WTC11 (cell line): ENCODE data around the gene ANKMY1. TPM values are rescaled to one million over a fixed set of nuclear protein-coding genes. Genes with fewer than 3 reads are reported as not detected.
A peak's percentile ranks its signal among the peaks of the same experiment; 100 is the strongest.

Experiments
- ATAC-seq: fragments of 200-7000 bp; cut with Tn5 transposase; 2 replicates; pipeline ENCODE4 v1.10.0; 2021; ENCODE audit warnings: mild to moderate bottlenecking, moderate library complexity
- CTCF ChIA-PET: fragments of 300-600 bp; sonication (Branson Sonifier 250); formaldehyde crosslinking; loops from one replicate; lab custom pipeline; 2021; ENCODE audit warnings: antibody characterized with exemption; lab: Charles Lee
- POLR2A ChIA-PET: fragments of 350-600 bp; sonication (Branson Sonifier 250); formaldehyde crosslinking; loops from one replicate; lab custom pipeline; 2021; ENCODE audit warnings: antibody characterized with exemption; lab: Charles Lee
- DNase-seq: peaks from one replicate; pipeline ENCODE4 v3.0.0; 2021; ENCODE audit warnings: low spot score
- H3K27ac Mint-ChIP-seq: 2 replicates; pipeline ENCODE4 v1.8.0; 2021; ENCODE audit warnings: mixed read lengths
- H3K27me3 Mint-ChIP-seq: 2 replicates; pipeline ENCODE4 v1.8.0; 2021; ENCODE audit warnings: low read depth, mild to moderate bottlenecking, moderate library complexity, mixed read lengths
- H3K36me3 Mint-ChIP-seq: 2 replicates; pipeline ENCODE4 v1.8.0; 2021; ENCODE audit warnings: mixed read lengths
- H3K4me1 Mint-ChIP-seq: 2 replicates; pipeline ENCODE4 v1.8.0; 2022; ENCODE audit warnings: mixed read lengths
- H3K4me3 Mint-ChIP-seq: 2 replicates; pipeline ENCODE4 v1.8.0; 2021; ENCODE audit warnings: mild to moderate bottlenecking, moderate library complexity, mixed read lengths
- H3K9me3 Mint-ChIP-seq: 2 replicates; pipeline ENCODE4 v1.8.0; 2021; ENCODE audit warnings: mixed read lengths
- ATF1 ChIP-seq: sonication (generic); formaldehyde crosslinking; IDR thresholded peaks from 2 replicates; pipeline ENCODE4 v1.8.1; 2023; ENCODE audit warnings: mild to moderate bottlenecking, moderate library complexity, missing genetic modification reagents
- EMX1 ChIP-seq: fragments of 250-450 bp; sonication (Bioruptor Pico); IDR thresholded peaks from 2 replicates; pipeline ENCODE4 v1.8.0; 2021; ENCODE audit warnings: mild to moderate bottlenecking
- ESRRA ChIP-seq: sonication (generic); formaldehyde crosslinking; IDR thresholded peaks from 2 replicates; pipeline ENCODE4 v1.8.1; 2022; ENCODE audit warnings: mild to moderate bottlenecking, missing genetic modification reagents, borderline replicate concordance
- FOXJ3 ChIP-seq: sonication (generic); formaldehyde crosslinking; IDR thresholded peaks from 2 replicates; pipeline ENCODE4 v1.9.0; 2021; ENCODE audit warnings: missing genetic modification reagents, mild to moderate bottlenecking, borderline replicate concordance
- FOXK1 ChIP-seq: sonication (generic); formaldehyde crosslinking; IDR thresholded peaks from 2 replicates; pipeline ENCODE4 v1.8.0; 2022; ENCODE audit warnings: mild to moderate bottlenecking, moderate library complexity, missing genetic modification reagents
- HMGA2 ChIP-seq: fragments of 250-450 bp; sonication (Bioruptor Pico); IDR thresholded peaks from 2 replicates; pipeline ENCODE4 v1.4.0; 2021; ENCODE audit warnings: mild to moderate bottlenecking, moderate library complexity
- MXD4 ChIP-seq: fragments of 250-450 bp; sonication (Bioruptor Pico); IDR thresholded peaks from 2 replicates; pipeline ENCODE4 v1.8.0; 2021; ENCODE audit warnings: mild to moderate bottlenecking, moderate library complexity, borderline replicate concordance
- NR3C1 ChIP-seq: sonication (generic); formaldehyde crosslinking; conservative IDR thresholded peaks from 2 replicates; pipeline ENCODE4 v1.8.1; 2023; ENCODE audit warnings: low read depth, mild to moderate bottlenecking, missing genetic modification reagents
- TP53 ChIP-seq: sonication (generic); formaldehyde crosslinking; IDR thresholded peaks from 2 replicates; pipeline ENCODE4 v1.8.1; 2023; ENCODE audit warnings: mild to moderate bottlenecking, missing genetic modification reagents
- ZNF121 ChIP-seq: sonication (generic); formaldehyde crosslinking; IDR thresholded peaks from 2 replicates; pipeline ENCODE4 v1.8.0; 2023; ENCODE audit warnings: missing genetic modification reagents
- ZNF232 ChIP-seq: sonication (generic); formaldehyde crosslinking; IDR thresholded peaks from 2 replicates; pipeline ENCODE4 v1.8.0; 2022; ENCODE audit warnings: mild to moderate bottlenecking, missing genetic modification reagents
- ZNF263 ChIP-seq: sonication (generic); formaldehyde crosslinking; IDR thresholded peaks from 2 replicates; pipeline ENCODE4 v1.8.1; 2022; ENCODE audit warnings: low read depth, mild to moderate bottlenecking, moderate library complexity, missing genetic modification reagents
- total RNA-seq: library from RNA; stranded (reverse); gene quantifications from 3 replicates; pipeline ENCODE4 v1.2.3, GENCODE V29; 2021
- TF ChIP-seq, protein P1 (sequence below): fragments of 250-450 bp; sonication (Bioruptor Pico); IDR thresholded peaks from 2 replicates; pipeline ENCODE4 v1.9.0; 2021; ENCODE audit warnings: mild to moderate bottlenecking, borderline replicate concordance
- TF ChIP-seq, protein P2 (sequence below): sonication (generic); formaldehyde crosslinking; conservative IDR thresholded peaks from 2 replicates; pipeline ENCODE4 v1.8.1; 2023; ENCODE audit warnings: mild to moderate bottlenecking, low read depth, missing genetic modification reagents, moderate library complexity
- TF ChIP-seq, protein P3 (sequence below): sonication (generic); formaldehyde crosslinking; IDR thresholded peaks from 2 replicates; pipeline ENCODE4 v1.8.0; 2022; ENCODE audit warnings: mild to moderate bottlenecking, missing genetic modification reagents
- TF ChIP-seq, protein P4 (sequence below): sonication (generic); formaldehyde crosslinking; IDR thresholded peaks from 2 replicates; pipeline ENCODE4 v1.8.1; 2023; ENCODE audit warnings: mild to moderate bottlenecking, missing genetic modification reagents, moderate library complexity
- TF ChIP-seq, protein P5 (sequence below): sonication (generic); formaldehyde crosslinking; IDR thresholded peaks from 2 replicates; pipeline ENCODE4 v1.8.0; 2022; ENCODE audit warnings: missing genetic modification reagents

ANKMY1 gene
- total RNA-seq, 1 experiment from 2014 or later: 4.6 TPM

GRCh38 chr2:240463274-240463865, 94.4 kb downstream of the ANKMY1 start:
- CTCF ChIA-PET: no interaction called here

GRCh38 chr2:240462707-240463273, 95.0 kb downstream of the ANKMY1 start:
- H3K9me3 Mint-ChIP-seq: no peaks in the 10 kb centered on the region
- no peak overlapping the region for H3K27ac Mint-ChIP-seq
- no peak overlapping the region for H3K4me3 Mint-ChIP-seq
- DNase-seq: peak; percentile 6
- TF ChIP-seq, protein P1, sequence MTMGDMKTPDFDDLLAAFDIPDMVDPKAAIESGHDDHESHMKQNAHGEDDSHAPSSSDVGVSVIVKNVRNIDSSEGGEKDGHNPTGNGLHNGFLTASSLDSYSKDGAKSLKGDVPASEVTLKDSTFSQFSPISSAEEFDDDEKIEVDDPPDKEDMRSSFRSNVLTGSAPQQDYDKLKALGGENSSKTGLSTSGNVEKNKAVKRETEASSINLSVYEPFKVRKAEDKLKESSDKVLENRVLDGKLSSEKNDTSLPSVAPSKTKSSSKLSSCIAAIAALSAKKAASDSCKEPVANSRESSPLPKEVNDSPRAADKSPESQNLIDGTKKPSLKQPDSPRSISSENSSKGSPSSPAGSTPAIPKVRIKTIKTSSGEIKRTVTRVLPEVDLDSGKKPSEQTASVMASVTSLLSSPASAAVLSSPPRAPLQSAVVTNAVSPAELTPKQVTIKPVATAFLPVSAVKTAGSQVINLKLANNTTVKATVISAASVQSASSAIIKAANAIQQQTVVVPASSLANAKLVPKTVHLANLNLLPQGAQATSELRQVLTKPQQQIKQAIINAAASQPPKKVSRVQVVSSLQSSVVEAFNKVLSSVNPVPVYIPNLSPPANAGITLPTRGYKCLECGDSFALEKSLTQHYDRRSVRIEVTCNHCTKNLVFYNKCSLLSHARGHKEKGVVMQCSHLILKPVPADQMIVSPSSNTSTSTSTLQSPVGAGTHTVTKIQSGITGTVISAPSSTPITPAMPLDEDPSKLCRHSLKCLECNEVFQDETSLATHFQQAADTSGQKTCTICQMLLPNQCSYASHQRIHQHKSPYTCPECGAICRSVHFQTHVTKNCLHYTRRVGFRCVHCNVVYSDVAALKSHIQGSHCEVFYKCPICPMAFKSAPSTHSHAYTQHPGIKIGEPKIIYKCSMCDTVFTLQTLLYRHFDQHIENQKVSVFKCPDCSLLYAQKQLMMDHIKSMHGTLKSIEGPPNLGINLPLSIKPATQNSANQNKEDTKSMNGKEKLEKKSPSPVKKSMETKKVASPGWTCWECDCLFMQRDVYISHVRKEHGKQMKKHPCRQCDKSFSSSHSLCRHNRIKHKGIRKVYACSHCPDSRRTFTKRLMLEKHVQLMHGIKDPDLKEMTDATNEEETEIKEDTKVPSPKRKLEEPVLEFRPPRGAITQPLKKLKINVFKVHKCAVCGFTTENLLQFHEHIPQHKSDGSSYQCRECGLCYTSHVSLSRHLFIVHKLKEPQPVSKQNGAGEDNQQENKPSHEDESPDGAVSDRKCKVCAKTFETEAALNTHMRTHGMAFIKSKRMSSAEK (CRISPR knock-in tag): no peak
- no peak for TF ChIP-seq ZNF232
- TF ChIP-seq, protein P2, sequence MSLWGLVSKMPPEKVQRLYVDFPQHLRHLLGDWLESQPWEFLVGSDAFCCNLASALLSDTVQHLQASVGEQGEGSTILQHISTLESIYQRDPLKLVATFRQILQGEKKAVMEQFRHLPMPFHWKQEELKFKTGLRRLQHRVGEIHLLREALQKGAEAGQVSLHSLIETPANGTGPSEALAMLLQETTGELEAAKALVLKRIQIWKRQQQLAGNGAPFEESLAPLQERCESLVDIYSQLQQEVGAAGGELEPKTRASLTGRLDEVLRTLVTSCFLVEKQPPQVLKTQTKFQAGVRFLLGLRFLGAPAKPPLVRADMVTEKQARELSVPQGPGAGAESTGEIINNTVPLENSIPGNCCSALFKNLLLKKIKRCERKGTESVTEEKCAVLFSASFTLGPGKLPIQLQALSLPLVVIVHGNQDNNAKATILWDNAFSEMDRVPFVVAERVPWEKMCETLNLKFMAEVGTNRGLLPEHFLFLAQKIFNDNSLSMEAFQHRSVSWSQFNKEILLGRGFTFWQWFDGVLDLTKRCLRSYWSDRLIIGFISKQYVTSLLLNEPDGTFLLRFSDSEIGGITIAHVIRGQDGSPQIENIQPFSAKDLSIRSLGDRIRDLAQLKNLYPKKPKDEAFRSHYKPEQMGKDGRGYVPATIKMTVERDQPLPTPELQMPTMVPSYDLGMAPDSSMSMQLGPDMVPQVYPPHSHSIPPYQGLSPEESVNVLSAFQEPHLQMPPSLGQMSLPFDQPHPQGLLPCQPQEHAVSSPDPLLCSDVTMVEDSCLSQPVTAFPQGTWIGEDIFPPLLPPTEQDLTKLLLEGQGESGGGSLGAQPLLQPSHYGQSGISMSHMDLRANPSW: no peak
- TF ChIP-seq NR3C1 (CRISPR knock-in tag): no peak
- TF ChIP-seq, protein P3, sequence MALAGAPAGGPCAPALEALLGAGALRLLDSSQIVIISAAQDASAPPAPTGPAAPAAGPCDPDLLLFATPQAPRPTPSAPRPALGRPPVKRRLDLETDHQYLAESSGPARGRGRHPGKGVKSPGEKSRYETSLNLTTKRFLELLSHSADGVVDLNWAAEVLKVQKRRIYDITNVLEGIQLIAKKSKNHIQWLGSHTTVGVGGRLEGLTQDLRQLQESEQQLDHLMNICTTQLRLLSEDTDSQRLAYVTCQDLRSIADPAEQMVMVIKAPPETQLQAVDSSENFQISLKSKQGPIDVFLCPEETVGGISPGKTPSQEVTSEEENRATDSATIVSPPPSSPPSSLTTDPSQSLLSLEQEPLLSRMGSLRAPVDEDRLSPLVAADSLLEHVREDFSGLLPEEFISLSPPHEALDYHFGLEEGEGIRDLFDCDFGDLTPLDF (CRISPR knock-in tag): no peak
- TF ChIP-seq ZNF263 (CRISPR knock-in tag): no peak
- TF ChIP-seq, protein P4, sequence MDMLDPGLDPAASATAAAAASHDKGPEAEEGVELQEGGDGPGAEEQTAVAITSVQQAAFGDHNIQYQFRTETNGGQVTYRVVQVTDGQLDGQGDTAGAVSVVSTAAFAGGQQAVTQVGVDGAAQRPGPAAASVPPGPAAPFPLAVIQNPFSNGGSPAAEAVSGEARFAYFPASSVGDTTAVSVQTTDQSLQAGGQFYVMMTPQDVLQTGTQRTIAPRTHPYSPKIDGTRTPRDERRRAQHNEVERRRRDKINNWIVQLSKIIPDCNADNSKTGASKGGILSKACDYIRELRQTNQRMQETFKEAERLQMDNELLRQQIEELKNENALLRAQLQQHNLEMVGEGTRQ: no peak
- no peak for TF ChIP-seq ATF1 (CRISPR knock-in tag)
- TF ChIP-seq FOXK1 (CRISPR knock-in tag): no peak
- no peak for TF ChIP-seq ESRRA (CRISPR knock-in tag)
- no peak for TF ChIP-seq HMGA2 (CRISPR knock-in tag)
- no peaks in the 10 kb centered on the region for H3K27me3 Mint-ChIP-seq
- ChIA-PET POLR2A (no interaction called here), CTCF (no interaction called here)
- ATAC-seq: no peak
- peaks cover 7% of the 10 kb centered on the region; the same call in 1 of the 2 replicates for H3K36me3 Mint-ChIP-seq
- peaks cover 5% of the 10 kb centered on the region for H3K4me1 Mint-ChIP-seq

More at GRCh38 chr2:240463274-240463865, 94.4 kb downstream of the ANKMY1 start:
- no peaks in the 10 kb centered on the region for H3K27me3 Mint-ChIP-seq
- H3K4me1 Mint-ChIP-seq: no peaks in the 10 kb centered on the region; the same call in 1 of the 2 replicates
- H3K36me3 Mint-ChIP-seq: peaks cover 7% of the 10 kb centered on the region; the same call in 1 of the 2 replicates
- no peak for ATAC-seq
- POLR2A ChIA-PET: no interaction called here
- TF ChIP-seq FOXJ3 (CRISPR knock-in tag): no peak
- no peak for TF ChIP-seq EMX1 (CRISPR knock-in tag)
- no peak for TF ChIP-seq ZNF121 (CRISPR knock-in tag)
- TF ChIP-seq, protein P5, sequence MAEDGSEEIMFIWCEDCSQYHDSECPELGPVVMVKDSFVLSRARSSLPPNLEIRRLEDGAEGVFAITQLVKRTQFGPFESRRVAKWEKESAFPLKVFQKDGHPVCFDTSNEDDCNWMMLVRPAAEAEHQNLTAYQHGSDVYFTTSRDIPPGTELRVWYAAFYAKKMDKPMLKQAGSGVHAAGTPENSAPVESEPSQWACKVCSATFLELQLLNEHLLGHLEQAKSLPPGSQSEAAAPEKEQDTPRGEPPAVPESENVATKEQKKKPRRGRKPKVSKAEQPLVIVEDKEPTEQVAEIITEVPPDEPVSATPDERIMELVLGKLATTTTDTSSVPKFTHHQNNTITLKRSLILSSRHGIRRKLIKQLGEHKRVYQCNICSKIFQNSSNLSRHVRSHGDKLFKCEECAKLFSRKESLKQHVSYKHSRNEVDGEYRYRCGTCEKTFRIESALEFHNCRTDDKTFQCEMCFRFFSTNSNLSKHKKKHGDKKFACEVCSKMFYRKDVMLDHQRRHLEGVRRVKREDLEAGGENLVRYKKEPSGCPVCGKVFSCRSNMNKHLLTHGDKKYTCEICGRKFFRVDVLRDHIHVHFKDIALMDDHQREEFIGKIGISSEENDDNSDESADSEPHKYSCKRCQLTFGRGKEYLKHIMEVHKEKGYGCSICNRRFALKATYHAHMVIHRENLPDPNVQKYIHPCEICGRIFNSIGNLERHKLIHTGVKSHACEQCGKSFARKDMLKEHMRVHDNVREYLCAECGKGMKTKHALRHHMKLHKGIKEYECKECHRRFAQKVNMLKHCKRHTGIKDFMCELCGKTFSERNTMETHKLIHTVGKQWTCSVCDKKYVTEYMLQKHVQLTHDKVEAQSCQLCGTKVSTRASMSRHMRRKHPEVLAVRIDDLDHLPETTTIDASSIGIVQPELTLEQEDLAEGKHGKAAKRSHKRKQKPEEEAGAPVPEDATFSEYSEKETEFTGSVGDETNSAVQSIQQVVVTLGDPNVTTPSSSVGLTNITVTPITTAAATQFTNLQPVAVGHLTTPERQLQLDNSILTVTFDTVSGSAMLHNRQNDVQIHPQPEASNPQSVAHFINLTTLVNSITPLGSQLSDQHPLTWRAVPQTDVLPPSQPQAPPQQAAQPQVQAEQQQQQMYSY (CRISPR knock-in tag): no peak
- no peak for TF ChIP-seq MXD4
- no peak for TF ChIP-seq ESRRA (CRISPR knock-in tag)
- TF ChIP-seq TP53 (CRISPR knock-in tag): no peak
- no peak overlapping the region for H3K4me3 Mint-ChIP-seq
- H3K27ac Mint-ChIP-seq: no peak overlapping the region
- no peak for DNase-seq
- H3K9me3 Mint-ChIP-seq: no peaks in the 10 kb centered on the region
